Measurements from ENCODE around the gene HOXC10. TPM values are rescaled to one million over a fixed set of nuclear protein-coding genes. Genes with fewer than 3 reads are reported as not detected.

HOXC10 gene
- total and polyA plus RNA-seq, 2 of the 8 experiments (the other 6 are each of a cell fraction or from before 2014, with no cell fraction given): not detected

DNA sequence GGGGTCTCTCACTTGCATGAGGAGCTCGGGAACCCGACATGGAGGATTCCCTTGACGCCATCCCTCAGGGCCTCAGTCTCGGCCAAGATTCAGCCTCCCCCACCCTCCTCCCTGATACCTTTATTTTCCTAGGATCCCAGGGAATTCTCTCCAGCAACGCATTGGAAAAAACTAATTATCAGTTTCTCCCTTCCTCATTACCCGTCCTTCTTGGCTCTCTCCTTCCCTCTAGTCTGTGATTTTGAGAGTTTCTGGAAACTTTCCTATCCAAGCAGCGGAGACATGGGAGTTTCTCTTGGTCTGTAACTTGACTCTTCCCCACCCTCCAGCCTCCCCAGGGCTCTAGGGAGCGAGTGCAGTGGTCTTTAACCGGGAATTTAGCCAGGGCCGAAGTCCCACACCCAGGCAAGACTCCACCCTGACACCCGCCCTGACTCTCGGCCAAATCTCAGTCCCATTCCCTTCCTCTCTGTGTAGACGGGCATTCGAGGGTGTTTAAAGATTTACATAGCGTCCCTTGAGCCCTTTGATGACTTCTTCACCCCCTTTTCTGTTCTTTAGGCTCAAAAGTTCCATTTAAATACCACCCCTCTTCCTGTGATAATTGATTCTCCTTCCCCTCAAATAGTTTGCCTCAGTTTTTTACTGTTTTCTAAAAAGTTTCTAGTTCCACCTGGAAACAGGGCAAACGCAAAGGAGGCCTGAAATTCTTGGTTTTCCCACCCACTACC, 54.6 kb downstream of the HOXC10 start (continued):
- no peak for TF ChIP-seq GABPA (IDR thresholded peaks at IDR 0.05; ENCODE audit: borderline replicate concordance, insufficient read depth, low read length)
- no peak for TF ChIP-seq HDAC6 (IDR thresholded peaks at IDR 0.05; ENCODE audit: low read depth, low read length)
- peak; percentile 32; the same call in 1 of the 2 replicates for TF ChIP-seq POLR2AphosphoS5 (IDR thresholded peaks at IDR 0.05; ENCODE audit: low read depth, low read length)
- peak; percentile 46 for TF ChIP-seq RNF2 (IDR thresholded peaks at IDR 0.05; ENCODE audit: borderline replicate concordance, low read depth, low read length, missing control alignments, poor library complexity, severe bottlenecking)
- TF ChIP-seq SIRT6 (IDR thresholded peaks at IDR 0.05; ENCODE audit: low read length): no peak
- TF ChIP-seq JUND (IDR thresholded peaks at IDR 0.05; ENCODE audit: low read length): no peak
- peak; percentile 60; the same call in 1 of the 2 replicates for TF ChIP-seq SUZ12 (IDR thresholded peaks at IDR 0.05; ENCODE audit: low read length)
- peak; percentile 69 for TF ChIP-seq EZH2 (IDR thresholded peaks at IDR 0.05; ENCODE audit: low read depth, low read length, severe bottlenecking)

MicroRNAs within 50 kb of the gene (microRNA counts, 767-probe panel; counts per million panel counts)
- microRNA hsa-miR-196a-5p: 879 counts per million, percentile 95 among the panel's probes with 10 or more counts
- microRNA hsa-miR-615-3p: 879 counts per million, percentile 95 among the panel's probes with 10 or more counts
- microRNA hsa-miR-615-5p: 879 counts per million, percentile 95 among the panel's probes with 10 or more counts

Small RNAs within 50 kb of the gene (microRNA-seq; reads per million reads assigned to microRNA genes)
- gene MIR196A2 (ENCODE audit: borderline microRNAs expressed in 2 of 2, borderline number of aligned reads in 2 of 2, borderline replicate concordance in 1 of 2): 0 to 0.46 reads per million in 2 experiments
- 0 to 0.23 reads per million in 2 experiments for gene MIR615 (ENCODE audit: borderline microRNAs expressed in 2 of 2, borderline number of aligned reads in 2 of 2, borderline replicate concordance in 1 of 2)

Small RNAs within 50 kb of the gene (small RNA-seq; reads per million reads assigned to genes)
- gene AC012531.3 (ENCODE audit: insufficient read depth) (not detected), gene AC012531.4 (ENCODE audit: insufficient read depth) (not detected), gene HOXC5 (ENCODE audit: insufficient read depth) (not detected), gene MIR196A2 (ENCODE audit: insufficient read depth) (not detected), gene MIR615 (ENCODE audit: insufficient read depth) (not detected), gene RF01905 (ENCODE audit: insufficient read depth) (not detected), gene RF01906 (ENCODE audit: insufficient read depth) (not detected)

Other genes with a start within 250 kb of the HOXC10 start
- gene CISTR, start 233.2 kb upstream of the HOXC10 start, total RNA-seq (2021; fragmentation: NEBNext Ultra II Directional; extraction: Animal tissue kit (Norgen Biotek cat#: 25700)): not detected in 2 replicates
- not detected in 2 replicates for gene CISTR, start 233.2 kb upstream of the HOXC10 start, polyA plus RNA-seq (2011; rRNA removed)
- gene HOXC13, start 46.3 kb upstream of the HOXC10 start, total RNA-seq (2021; fragmentation: NEBNext Ultra II Directional; extraction: Animal tissue kit (Norgen Biotek cat#: 25700)): 0.13 TPM in 1 of 2 replicates, not detected in the other
- gene HOXC13, start 46.3 kb upstream of the HOXC10 start, polyA plus RNA-seq (2011; rRNA removed): 0.02 TPM in 1 of 2 replicates, not detected in the other
- not detected in 2 replicates for gene HOXC12, start 30.2 kb upstream of the HOXC10 start, total RNA-seq (2021; fragmentation: NEBNext Ultra II Directional; extraction: Animal tissue kit (Norgen Biotek cat#: 25700))
- not detected in 2 replicates for gene HOXC12, start 30.2 kb upstream of the HOXC10 start, polyA plus RNA-seq (2011; rRNA removed)
- gene HOXC11, start 12.0 kb upstream of the HOXC10 start, total RNA-seq (2021; fragmentation: NEBNext Ultra II Directional; extraction: Animal tissue kit (Norgen Biotek cat#: 25700)): not detected in 2 replicates
- not detected in 2 replicates for gene HOXC11, start 12.0 kb upstream of the HOXC10 start, polyA plus RNA-seq (2011; rRNA removed)
- gene HOTAIR, start 10.2 kb upstream of the HOXC10 start, total RNA-seq (2021; fragmentation: NEBNext Ultra II Directional; extraction: Animal tissue kit (Norgen Biotek cat#: 25700)): not detected in 2 replicates
- gene HOTAIR, start 10.2 kb upstream of the HOXC10 start, polyA plus RNA-seq (2011; rRNA removed): not detected in 2 replicates
- gene HOXC9, start 15.0 kb downstream of the HOXC10 start, total RNA-seq (2021; fragmentation: NEBNext Ultra II Directional; extraction: Animal tissue kit (Norgen Biotek cat#: 25700)): not detected in 2 replicates
- gene HOXC9, start 15.0 kb downstream of the HOXC10 start, polyA plus RNA-seq (2011; rRNA removed): not detected in 2 replicates
- not detected in 2 replicates for gene HOXC8, start 23.8 kb downstream of the HOXC10 start, total RNA-seq (2021; fragmentation: NEBNext Ultra II Directional; extraction: Animal tissue kit (Norgen Biotek cat#: 25700))
- not detected in 2 replicates for gene HOXC8, start 23.8 kb downstream of the HOXC10 start, polyA plus RNA-seq (2011; rRNA removed)
- gene HOXC6, start 43.3 kb downstream of the HOXC10 start, total RNA-seq (2021; fragmentation: NEBNext Ultra II Directional; extraction: Animal tissue kit (Norgen Biotek cat#: 25700)): not detected in 2 replicates
- gene HOXC6, start 43.3 kb downstream of the HOXC10 start, polyA plus RNA-seq (2011; rRNA removed): not detected in 2 replicates
- not detected in 2 replicates for gene HOXC5, start 47.9 kb downstream of the HOXC10 start, total RNA-seq (2021; fragmentation: NEBNext Ultra II Directional; extraction: Animal tissue kit (Norgen Biotek cat#: 25700))
- gene HOXC5, start 47.9 kb downstream of the HOXC10 start, polyA plus RNA-seq (2011; rRNA removed): not detected in 2 replicates
- not detected in 2 replicates for gene HOXC4, start 68.7 kb downstream of the HOXC10 start, total RNA-seq (2021; fragmentation: NEBNext Ultra II Directional; extraction: Animal tissue kit (Norgen Biotek cat#: 25700))
- not detected in 2 replicates for gene HOXC4, start 68.7 kb downstream of the HOXC10 start, polyA plus RNA-seq (2011; rRNA removed)
- 15.8 and 18.6 TPM in 2 replicates for gene SMUG1, start 203.8 kb downstream of the HOXC10 start, total RNA-seq (2021; fragmentation: NEBNext Ultra II Directional; extraction: Animal tissue kit (Norgen Biotek cat#: 25700))
- gene SMUG1, start 203.8 kb downstream of the HOXC10 start, polyA plus RNA-seq (2011; rRNA removed): 35.0 and 35.7 TPM in 2 replicates